Spinal cord (tissue), 10 donors: ENCODE measurements around the gene EVL. TPM values are rescaled to one million over a fixed set of nuclear protein-coding genes. Genes with fewer than 3 reads are reported as not detected.
A peak's percentile ranks its signal among the peaks of the same experiment; 100 is the strongest.

Source experiments
- DNase-seq, 6 donors: peaks; one replicate each; pipeline versions ENCODE4 v3.0.0 to v3.0.0-alpha.2; 2013 to 2015; ENCODE audit warnings: low spot score in 6 of 6, low read depth in 4 of 6
- H3K27ac ChIP-seq: one replicate; pipeline ENCODE4 v1.5.1; 2013; ENCODE audit warnings: low read depth, low read length, control low read depth
- H3K27me3 ChIP-seq: one replicate; pipeline ENCODE4 v1.6.1; 2013; ENCODE audit warnings: low read length; ENCODE audit not compliant: control insufficient read depth, insufficient read depth
- H3K36me3 ChIP-seq: one replicate; pipeline ENCODE4 v1.6.1; 2013; ENCODE audit warnings: low read length; ENCODE audit not compliant: control insufficient read depth, insufficient read depth
- H3K4me1 ChIP-seq: one replicate; pipeline ENCODE4 v1.6.1; 2013; ENCODE audit warnings: low read length; ENCODE audit not compliant: control insufficient read depth, insufficient read depth
- H3K4me3 ChIP-seq: one replicate; pipeline ENCODE4 v1.5.1; 2013; ENCODE audit warnings: low read depth, low read length, control low read depth
- H3K9me3 ChIP-seq: one replicate; pipeline ENCODE4 v1.6.1; 2013; ENCODE audit warnings: low read length; ENCODE audit not compliant: control insufficient read depth, insufficient read depth
- WGBS: methylation state at CpG from one replicate; pipeline ENCODE4 v1.1.5; 2013; ENCODE audit warnings: missing lambda C conversion rate; ENCODE audit not compliant: insufficient coverage; 5-methylcytosine and 5-hydroxymethylcytosine counted together
- polyA plus RNA-seq, 2 donors: library from polyadenylated mRNA; unstranded; fragments of 120-200 nt; gene quantifications; one replicate each; pipeline ENCODE4 v1.2.1, GENCODE V29; 2013; ENCODE audit not compliant: insufficient read length in 2 of 2
- total RNA-seq, 2 donors: library from RNA; depleted of rRNA in 1 of 2; stranded (reverse); fragments of 120-200 nt in 1 of 2; fragments of >200 nt in 1 of 2; gene quantifications; one replicate each; pipeline versions ENCODE4 v1.2.3 to v1.2.4, GENCODE V29; 2013 to 2014
- donor health status: healthy.

EVL gene
- total and polyA plus RNA-seq, 4 donors: 70.9 to 585 (median 342) TPM

DNA sequence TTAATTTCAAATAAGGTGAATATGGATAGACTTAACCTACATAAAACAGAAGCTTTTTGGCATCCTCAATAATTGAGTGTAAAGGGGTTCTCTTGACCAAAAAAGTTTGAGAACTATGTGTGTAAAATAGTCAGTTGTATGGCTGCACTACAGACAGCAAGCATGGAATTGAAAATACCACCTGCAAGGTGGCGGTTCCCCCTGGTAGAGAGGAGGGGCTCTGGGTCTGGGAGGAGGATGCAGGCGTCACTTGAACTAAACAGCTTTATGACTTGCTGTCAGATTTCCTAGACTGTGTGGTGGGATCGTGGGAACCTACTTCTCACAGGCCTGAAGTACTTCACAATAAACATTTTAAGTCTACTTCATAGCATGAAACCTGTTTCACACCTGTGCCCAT lies 6.3 kb downstream of the EVL start:
- Histone ChIP-seq H3K27me3 (no peaks in the 10 kb centered on the region), H3K36me3 (no peaks in the 10 kb centered on the region), H3K4me3 (no peak overlapping the region), H3K4me1 (peaks cover 23% of the 10 kb centered on the region), H3K9me3 (no peaks in the 10 kb centered on the region), H3K27ac (no peak overlapping the region)
- WGBS: 100% methylated on average over 1 of the region's 3 CpGs
- DNase-seq: no peak

DNA sequence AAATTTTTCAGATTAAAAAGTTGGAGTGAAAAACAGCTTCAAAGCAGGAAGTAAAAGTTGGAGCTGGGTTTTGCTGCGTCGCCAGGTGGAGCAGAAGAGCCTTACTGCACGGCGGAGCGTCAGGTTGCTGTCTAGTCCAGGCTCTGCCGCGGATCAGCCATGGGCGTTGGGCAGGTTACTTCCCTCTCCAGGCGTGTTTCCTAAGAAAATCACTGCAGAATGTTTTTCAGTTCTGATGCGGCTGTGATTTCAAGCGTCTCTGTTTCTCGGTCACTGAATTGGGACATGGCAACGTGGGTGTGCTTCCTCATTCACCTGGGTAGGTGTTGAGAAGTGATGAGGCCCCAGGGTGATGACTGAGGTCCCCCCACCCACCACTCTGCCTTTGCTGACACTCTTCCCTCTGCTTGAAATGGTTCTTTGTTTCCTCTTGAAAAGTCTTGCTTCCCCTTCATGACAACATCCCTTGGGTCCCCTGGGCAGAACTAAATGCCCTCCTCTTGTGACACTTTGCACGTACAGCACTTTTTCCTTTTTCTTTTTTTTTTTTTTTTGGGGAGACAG lies 7.6 kb downstream of the EVL start:
- no peak for DNase-seq
- no peaks in the 10 kb centered on the region for H3K36me3 ChIP-seq
- H3K27me3 ChIP-seq: no peaks in the 10 kb centered on the region
- H3K9me3 ChIP-seq: no peaks in the 10 kb centered on the region
- H3K4me3 ChIP-seq: no peak overlapping the region
- WGBS: 75% methylated on average over 8 of the region's 14 CpGs
- peaks cover 16% of the 10 kb centered on the region for H3K4me1 ChIP-seq
- no peak overlapping the region for H3K27ac ChIP-seq

DNA sequence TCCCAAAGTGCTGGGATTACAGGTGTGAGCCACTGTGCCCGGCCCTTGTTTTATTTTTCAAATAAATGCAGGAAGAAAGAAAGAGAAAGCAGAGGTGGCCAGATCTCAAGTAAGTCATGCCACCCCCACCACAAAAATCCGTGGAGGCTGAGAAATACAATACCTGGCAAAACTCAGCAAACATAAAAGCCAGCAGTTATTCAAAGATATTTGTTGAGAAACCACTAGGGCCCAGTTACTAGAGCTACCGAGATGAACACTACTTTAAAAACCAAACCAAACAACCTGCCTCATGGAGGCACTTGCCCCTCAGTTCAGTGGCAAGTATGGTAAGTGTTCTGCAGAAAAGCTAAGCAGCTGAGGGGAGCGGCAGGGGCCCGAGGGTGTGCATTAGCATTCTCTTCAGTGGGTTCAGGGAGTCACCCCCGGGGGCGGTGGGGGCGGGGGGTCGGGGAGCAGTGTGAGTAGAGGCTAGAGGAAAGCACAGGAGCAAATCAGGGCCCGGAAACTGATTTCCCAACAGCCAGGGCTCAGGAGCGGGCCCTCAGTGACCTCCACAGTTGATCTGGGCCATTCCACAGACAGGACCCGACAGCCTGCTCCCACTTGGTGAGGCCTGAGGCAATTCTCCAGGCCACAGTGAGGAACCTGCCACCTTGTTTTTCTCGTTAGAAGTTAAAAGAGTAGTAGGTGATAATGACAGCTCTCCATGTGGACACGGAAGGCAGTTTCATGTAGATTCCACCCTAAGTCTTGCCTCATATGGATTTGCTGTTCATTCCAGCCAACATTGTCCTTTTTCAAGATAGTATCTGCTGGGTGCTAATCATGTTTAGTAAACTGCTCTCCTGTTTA lies 8.6 kb downstream of the EVL start:
- H3K36me3 ChIP-seq: no peaks in the 10 kb centered on the region
- no peak overlapping the region for H3K4me3 ChIP-seq
- DNase-seq: no peak
- H3K27me3 ChIP-seq: no peaks in the 10 kb centered on the region
- no peaks in the 10 kb centered on the region for H3K9me3 ChIP-seq
- no peak overlapping the region for H3K27ac ChIP-seq
- WGBS: 81% methylated on average over 4 of the region's 14 CpGs
- peaks cover 23% of the 10 kb centered on the region for H3K4me1 ChIP-seq

DNA sequence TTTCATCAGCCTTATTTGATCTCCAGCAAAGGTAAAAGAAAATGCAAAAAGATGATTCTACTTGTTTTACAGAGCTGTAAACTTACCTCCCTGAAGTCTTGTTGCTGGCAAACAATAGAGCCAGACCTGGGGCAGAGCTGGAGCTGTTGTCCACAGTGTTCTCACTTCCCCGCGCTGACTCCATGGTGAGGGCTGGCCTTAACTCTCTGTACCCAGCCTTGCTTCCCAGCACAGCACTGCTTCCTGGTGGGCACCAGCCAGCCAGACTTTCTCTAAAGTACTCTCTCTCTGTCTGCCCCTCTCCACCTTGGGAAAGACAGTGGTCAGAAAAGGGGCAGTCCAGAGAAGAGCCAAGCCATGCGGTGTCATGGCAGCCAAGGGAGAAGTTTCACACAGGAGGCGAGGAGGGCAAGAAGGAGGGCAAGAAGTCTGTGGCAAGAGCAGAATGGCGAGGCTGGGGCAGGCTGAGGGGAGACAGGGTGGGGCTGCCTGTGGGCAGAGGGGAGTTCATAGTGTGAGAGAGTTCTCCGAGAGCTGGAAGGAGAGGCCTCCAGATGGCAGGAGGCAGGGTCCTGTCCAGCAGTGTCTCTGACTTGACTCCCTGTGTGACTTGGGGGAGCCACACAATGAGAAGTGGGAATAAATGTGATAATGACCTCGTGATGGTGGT lies 9.3 kb downstream of the EVL start:
- H3K9me3 ChIP-seq: no peaks in the 10 kb centered on the region
- no peaks in the 10 kb centered on the region for H3K27me3 ChIP-seq
- peaks cover 31% of the 10 kb centered on the region for H3K4me1 ChIP-seq
- H3K27ac ChIP-seq: no peak overlapping the region
- no peak overlapping the region for H3K4me3 ChIP-seq
- no peak for DNase-seq
- 83% methylated on average over 7 of the region's 7 CpGs for WGBS
- no peaks in the 10 kb centered on the region for H3K36me3 ChIP-seq

DNA sequence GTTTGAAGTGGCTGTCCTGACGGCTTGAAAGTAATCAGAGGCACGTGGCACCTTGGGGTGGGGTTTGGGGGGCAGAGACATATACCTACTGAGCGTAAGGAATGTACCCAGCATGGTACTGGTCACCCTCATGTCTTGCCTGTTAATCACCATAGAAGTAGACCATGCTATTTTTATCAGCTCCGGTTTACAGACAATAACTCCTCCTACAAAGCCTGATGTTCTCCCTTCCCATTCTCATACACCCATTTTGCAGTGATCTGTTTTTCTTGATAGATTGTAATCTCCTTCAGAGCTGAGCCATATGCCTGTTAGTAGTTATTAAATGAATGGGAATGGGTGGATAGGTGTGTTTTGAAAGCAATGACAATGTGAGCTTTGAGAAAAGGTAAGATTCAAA lies 10.5 kb downstream of the EVL start:
- WGBS: 90% methylated on average over 2 of the region's 4 CpGs
- Histone ChIP-seq H3K27me3 (no peaks in the 10 kb centered on the region), H3K9me3 (no peaks in the 10 kb centered on the region), H3K27ac (no peak overlapping the region), H3K36me3 (no peaks in the 10 kb centered on the region), H3K4me3 (no peak overlapping the region), H3K4me1 (peaks cover 36% of the 10 kb centered on the region)
- no peak for DNase-seq

DNA sequence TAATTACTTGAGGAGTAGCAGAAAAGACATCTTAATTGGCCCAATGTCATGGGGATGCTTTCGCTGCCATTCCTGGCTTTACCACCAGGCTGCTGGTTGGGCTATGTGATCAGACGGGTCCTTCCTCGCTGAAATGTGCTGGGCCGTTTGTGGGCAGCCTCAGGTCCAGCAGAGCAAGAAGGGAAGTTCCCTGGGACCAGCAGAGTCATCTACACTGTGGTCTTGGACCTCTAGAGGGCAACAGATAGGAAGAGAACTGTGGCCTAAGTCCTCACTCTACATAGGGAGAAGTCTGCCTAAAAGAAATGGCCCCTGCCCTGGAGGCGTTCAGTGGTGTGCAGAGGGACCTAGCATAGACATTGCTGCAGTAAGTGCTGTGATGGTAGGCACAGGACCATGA lies 10.9 kb downstream of the EVL start:
- no peaks in the 10 kb centered on the region for H3K36me3 ChIP-seq
- peaks cover 36% of the 10 kb centered on the region for H3K4me1 ChIP-seq
- H3K9me3 ChIP-seq: no peaks in the 10 kb centered on the region
- no peaks in the 10 kb centered on the region for H3K27me3 ChIP-seq
- H3K27ac ChIP-seq: no peak overlapping the region
- no peak overlapping the region for H3K4me3 ChIP-seq
- DNase-seq: peak in 1 of 6 donors; percentile 16
- 82% methylated on average over 5 of the region's 5 CpGs for WGBS

DNA sequence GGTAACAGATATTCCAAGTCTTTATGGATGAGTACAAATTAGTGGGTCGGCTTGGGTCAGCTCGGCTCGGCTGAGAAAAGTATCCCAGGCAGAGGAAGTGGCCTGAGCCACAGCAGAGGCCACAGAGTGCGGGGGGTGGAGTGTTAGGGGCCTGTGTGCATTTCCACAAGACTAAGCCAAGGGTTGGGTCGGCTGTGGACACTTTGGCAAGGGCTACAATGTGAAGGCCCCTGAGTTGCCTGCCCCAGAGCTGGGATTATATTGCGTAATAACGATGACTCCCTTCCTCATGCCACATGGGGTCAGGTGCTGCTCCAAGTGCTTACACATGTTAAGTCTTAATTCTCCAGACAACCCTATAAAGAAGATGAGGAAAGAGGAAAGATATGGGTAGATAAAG lies 11.4 kb downstream of the EVL start:
- Histone ChIP-seq H3K36me3 (no peaks in the 10 kb centered on the region), H3K9me3 (no peaks in the 10 kb centered on the region), H3K4me1 (peaks cover 36% of the 10 kb centered on the region), H3K27me3 (no peaks in the 10 kb centered on the region), H3K27ac (no peak overlapping the region), H3K4me3 (no peak overlapping the region)
- WGBS: 98% methylated on average over 5 of the region's 7 CpGs
- DNase-seq: no peak

DNA sequence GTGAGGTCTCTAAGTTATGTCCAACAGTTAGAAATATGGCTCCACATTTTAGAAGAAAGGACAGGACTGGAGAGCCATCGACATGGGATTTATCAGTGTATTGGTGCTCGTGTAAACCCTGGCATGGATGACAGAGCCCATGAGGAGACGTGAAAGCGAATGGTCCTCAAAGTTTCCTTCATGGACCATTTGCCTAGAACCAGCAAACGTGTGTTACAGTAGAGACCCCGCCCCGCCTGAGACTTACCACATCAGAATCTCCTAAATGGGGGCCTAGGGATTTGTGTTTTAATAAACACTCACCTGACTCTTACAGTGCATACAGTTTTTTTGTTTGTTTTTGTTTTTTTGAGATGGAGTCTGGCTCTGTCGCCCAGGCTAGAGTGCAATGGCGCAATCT lies 12.2 kb downstream of the EVL start:
- H3K4me1 ChIP-seq: peaks cover 36% of the 10 kb centered on the region
- no peak for DNase-seq
- no peak overlapping the region for H3K4me3 ChIP-seq
- H3K27me3 ChIP-seq: no peaks in the 10 kb centered on the region
- no peak overlapping the region for H3K27ac ChIP-seq
- H3K36me3 ChIP-seq: no peaks in the 10 kb centered on the region
- H3K9me3 ChIP-seq: no peaks in the 10 kb centered on the region
- 92% methylated on average over 4 of the region's 9 CpGs for WGBS

DNA sequence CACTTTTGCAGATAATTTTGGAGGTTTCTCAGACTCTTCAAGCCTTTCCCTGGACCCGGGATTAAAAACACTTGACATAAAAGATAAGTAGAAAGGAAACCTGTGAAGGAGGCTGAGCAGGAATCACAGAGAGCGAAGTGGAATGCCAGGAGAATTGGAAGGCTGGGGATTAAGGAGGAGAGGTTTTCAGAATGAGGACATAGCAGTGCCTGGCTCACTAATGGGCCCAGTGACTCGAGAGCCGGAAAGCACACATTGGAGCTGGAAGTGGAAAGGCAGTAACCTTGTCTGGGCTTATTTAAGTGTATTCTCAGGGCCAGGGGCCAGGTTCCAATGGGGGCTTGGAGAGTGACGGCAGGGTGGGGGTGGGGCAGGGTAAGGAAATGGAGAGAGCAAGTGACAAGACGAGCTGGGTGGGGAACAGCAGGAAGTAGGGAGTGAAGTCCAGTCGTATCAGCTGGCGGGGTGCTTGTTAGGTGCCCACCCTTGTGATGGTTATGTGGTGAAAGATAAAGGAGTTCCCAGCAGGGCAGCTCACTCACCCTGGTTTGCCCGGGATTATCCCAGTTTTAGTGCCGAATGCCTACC lies 13.1 kb downstream of the EVL start:
- Histone ChIP-seq H3K4me1 (peaks cover 33% of the 10 kb centered on the region), H3K36me3 (no peaks in the 10 kb centered on the region), H3K9me3 (no peaks in the 10 kb centered on the region), H3K4me3 (no peak overlapping the region), H3K27me3 (no peaks in the 10 kb centered on the region), H3K27ac (no peak overlapping the region)
- WGBS: 87% methylated on average over 10 of the region's 10 CpGs
- no peak for DNase-seq
